ENCODE results near the gene BSG. TPM values are rescaled to one million over a fixed set of nuclear protein-coding genes. Genes with fewer than 3 reads are reported as not detected.
A peak's percentile ranks its signal among the peaks of the same experiment; 100 is the strongest.
"Not testable (repeated sequence)": the region's sequence is repeated elsewhere in the genome, so short reads cannot be mapped to it uniquely, and the experiment has no call there.

BSG gene
- total RNA-seq, 2 donors from 2014 or later: 751 to 1,370 TPM

- no peak for DNase-seq
- ATAC-seq: no peak
- intact Hi-C loops (cut with DNase I, micrococcal nuclease): no loop called here
These were observed 51.6 kb downstream of the BSG start for GRCh38 chr19:623974-624373.

DNA sequence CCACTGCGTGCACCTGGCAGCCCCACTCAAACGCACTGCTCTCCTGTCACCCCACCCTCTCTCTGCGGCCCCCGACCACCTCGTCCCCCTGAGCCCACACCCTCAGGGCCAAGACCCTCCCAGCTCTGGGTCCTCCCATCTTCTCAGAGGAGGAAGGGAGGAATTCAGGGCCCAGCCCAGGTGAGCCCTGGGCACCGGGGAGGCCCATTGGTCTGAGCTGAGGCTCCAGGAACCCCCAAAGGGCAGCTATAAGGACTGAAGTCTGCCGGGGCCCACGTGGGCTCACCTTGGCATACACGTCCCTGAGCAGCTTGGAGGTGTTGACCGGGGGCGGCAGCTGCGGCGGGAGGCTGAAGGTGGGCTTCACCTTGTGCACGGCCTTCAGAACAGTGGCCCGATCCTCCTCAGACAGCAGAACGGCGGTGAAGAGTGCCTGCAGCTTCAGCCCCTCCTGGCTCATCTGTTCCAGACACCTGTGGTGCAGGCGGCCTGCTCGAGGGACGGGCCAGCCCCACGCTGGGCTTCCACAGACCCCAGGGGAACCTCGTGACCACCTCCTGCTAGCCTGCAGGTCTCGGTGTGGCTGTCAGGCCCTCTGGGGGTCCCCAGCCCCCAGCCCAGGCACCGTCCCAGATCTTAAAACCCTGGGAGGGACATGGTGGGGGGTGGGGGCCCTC, 52.2 kb downstream of the BSG start:
- no peak for DNase-seq
- intact Hi-C loops (cut with DNase I, micrococcal nuclease): no loop called here
- no peak for ATAC-seq

GRCh38 chr19:625257-625656, 52.9 kb downstream of the BSG start:
- intact Hi-C loops (cut with DNase I, micrococcal nuclease): no loop called here
- no peak for ATAC-seq
- DNase-seq: no peak

- ATAC-seq; DNase-seq; intact Hi-C loops (cut with DNase I, micrococcal nuclease): not testable (repeated sequence)
These were observed 54.2 kb downstream of the BSG start for GRCh38 chr19:626566-626965.

DNA sequence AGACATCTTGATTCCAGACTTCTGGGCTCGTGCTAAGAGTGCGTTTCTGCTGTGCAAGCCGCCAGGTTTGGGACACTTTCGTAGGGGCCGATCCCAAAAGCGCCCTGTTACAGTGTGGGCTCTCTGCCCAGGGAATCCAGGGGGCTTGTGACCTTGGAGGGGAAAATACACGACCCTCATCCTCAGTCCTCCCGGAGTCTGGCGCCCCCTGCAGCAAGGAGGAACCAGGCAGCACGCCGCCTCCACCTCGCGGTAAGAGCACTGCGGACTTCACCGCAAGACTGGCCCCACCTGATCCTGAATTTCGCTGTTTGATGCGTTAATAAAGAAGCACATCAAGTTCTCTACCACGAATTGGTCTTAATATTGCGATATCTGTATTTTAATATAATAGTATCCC, 55.8 kb downstream of the BSG start:
- no peak for DNase-seq
- intact Hi-C loops (cut with DNase I, micrococcal nuclease): no loop called here
- ATAC-seq: no peak

- DNase-seq; intact Hi-C loops (cut with DNase I, micrococcal nuclease); ATAC-seq: not testable (repeated sequence)
These were observed 57.1 kb downstream of the BSG start for GRCh38 chr19:629515-629914.

GRCh38 chr19:629961-630714, 57.7 kb downstream of the BSG start:
- ATAC-seq (no peak), DNase-seq (no peak)

GRCh38 chr19:632579-633067, 60.2 kb downstream of the BSG start:
- ATAC-seq (peak; percentile 73), DNase-seq (peak; percentile 61 to 77)
- intact Hi-C loops (cut with DNase I, micrococcal nuclease): no loop called here

More at GRCh38 chr19:629961-630714, 57.7 kb downstream of the BSG start:
- intact Hi-C loops (cut with DNase I, micrococcal nuclease): no loop called here

Other genes with a start within 250 kb of the BSG start
- 10 to 100 TPM; 14.6 to 15.7 TPM for gene MIER2, start 227.8 kb upstream of the BSG start, total RNA-seq
- under 1 TPM; 0.59 to 0.85 TPM for gene C2CD4C, start 163.4 kb upstream of the BSG start, total RNA-seq
- gene SHC2, start 111.6 kb upstream of the BSG start, total RNA-seq: 1 to 10 TPM; 4.7 to 9.4 TPM
- 1 to 10 TPM; 3.1 to 5.9 TPM for gene MADCAM1, start 76.1 kb upstream of the BSG start, total RNA-seq
- gene TPGS1, start 65.1 kb upstream of the BSG start, total RNA-seq: 10 to 100 TPM; 17.4 to 19.9 TPM
- 10 to 100 TPM; 62.4 to 67.6 TPM for gene CDC34, start 40.8 kb upstream of the BSG start, total RNA-seq
- gene GZMM, start 28.5 kb upstream of the BSG start, total RNA-seq: under 1 TPM in 1 of 2 donors, not detected in 1; 0.67 TPM
- gene HCN2, start 17.3 kb downstream of the BSG start, total RNA-seq: under 1 TPM; 0.15 to 0.39 TPM
- 10 to 100 TPM; 52.7 to 64.6 TPM for gene POLRMT, start 60.9 kb downstream of the BSG start, total RNA-seq
- gene FGF22, start 67.3 kb downstream of the BSG start, total RNA-seq: not detected
- 10 to 100 TPM; 60.1 to 73.1 TPM for gene RNF126, start 90.6 kb downstream of the BSG start, total RNA-seq
- 1 to 10 TPM; 4.9 to 8.7 TPM for gene FSTL3, start 103.8 kb downstream of the BSG start, total RNA-seq
- gene PRSS57, start 122.9 kb downstream of the BSG start, total RNA-seq: not detected
- 10 to 100 TPM in 1 of 2 donors, 1 to 10 TPM in 1; 8.7 to 11.9 TPM for gene PALM, start 136.3 kb downstream of the BSG start, total RNA-seq
- 100 to 1,000 TPM; 414 to 461 TPM for gene MISP, start 178.5 kb downstream of the BSG start, total RNA-seq
- 100 to 1,000 TPM; 253 to 306 TPM for gene PTBP1, start 224.9 kb downstream of the BSG start, total RNA-seq
- gene PLPPR3, start 249.4 kb downstream of the BSG start, total RNA-seq: not detected

All from left colon (tissue), 2 donors.